HepG2 (cell line): Measurements from ENCODE around the gene ZBTB7A. TPM values are rescaled to one million over a fixed set of nuclear protein-coding genes. Genes with fewer than 3 reads are reported as not detected.
A peak's percentile ranks its signal among the peaks of the same experiment; 100 is the strongest.
"Not testable (repeated sequence)": the region's sequence is repeated elsewhere in the genome, so short reads cannot be mapped to it uniquely, and the experiment has no call there.

Experiments
- ATAC-seq: fragments of 200-7000 bp; cut with Tn5 transposase; 3 replicates; pipeline ENCODE4 v1.9.1; 2020; ENCODE audit warnings: mild to moderate bottlenecking, moderate library complexity
- BruUV-seq: library from RNA; stranded (reverse); fragments of 400-500 nt; replicated peaks from 2 replicates; lab custom pipeline; 2021; lab: Mats Ljungman, UMichigan
- CTCF ChIA-PET: fragments of 300-600 bp; formaldehyde crosslinking; extraction: SDS; loops from one replicate; lab custom pipeline; 2021; ENCODE audit warnings: low total read pairs, inconsistent platforms, low intra/inter-chr PET ratio; lab: Yijun Ruan, JAX
- POLR2A ChIA-PET: fragments of 350-600 bp; sonication (Branson Sonifier 250); formaldehyde crosslinking; loops from one replicate; lab custom pipeline; 2020; ENCODE audit warnings: antibody characterized with exemption, inconsistent platforms; lab: Yijun Ruan, JAX
- DNase-seq: peaks from one replicate; pipeline ENCODE4 v3.0.0-alpha.2; 2015; ENCODE audit warnings: low spot score
- FAIRE-seq: peaks from 3 replicates; lab custom pipeline; 2011; peaks lifted over from hg19 to GRCh38; lab: Jason Lieb, UNC
- H2AFZ ChIP-seq: one replicate; pipeline ENCODE4 v1.6.1; 2011; ENCODE audit warnings: low read length, inconsistent platforms
- H3K27ac ChIP-seq: fragments of 300-600 bp; 3 replicates; pipeline ENCODE4 v1.8.0; 2011; ENCODE audit warnings: mixed run types, mild to moderate bottlenecking, mixed read lengths, low read length, inconsistent platforms; ENCODE audit not compliant: insufficient read depth; ENCODE audit errors: extremely low read length
- H3K27me3 ChIP-seq, 2 experiments: fragments of 200-600 bp in 1 of 2; 2 replicates in 1 of 2; 3 replicates in 1 of 2; pipeline versions ENCODE4 v1.6.0 to v1.8.0; 2011; ENCODE audit warnings: low read length in 2 of 2, mild to moderate bottlenecking in 2 of 2, moderate library complexity in 2 of 2, inconsistent platforms in 1 of 2; ENCODE audit not compliant: insufficient read depth in 2 of 2, control insufficient read depth in 1 of 2
- H3K36me3 ChIP-seq, 2 experiments: fragments of 200-600 bp in 1 of 2; replicated peaks in 1 of 2; 2 replicates in 1 of 2; 3 replicates in 1 of 2; pipeline versions ENCODE4 v1.5.1 to v1.8.0; 2011; ENCODE audit warnings: low read length in 2 of 2, inconsistent platforms in 1 of 2; ENCODE audit not compliant: insufficient read depth in 2 of 2, control insufficient read depth in 1 of 2
- H3K4me1 ChIP-seq: 2 replicates; pipeline ENCODE4 v1.5.1; 2012; ENCODE audit warnings: low read length, inconsistent platforms; ENCODE audit not compliant: insufficient read depth
- H3K4me2 ChIP-seq: 2 replicates; pipeline ENCODE4 v1.6.0; 2011; ENCODE audit warnings: low read depth, low read length, inconsistent platforms
- H3K4me3 ChIP-seq, 3 experiments: fragments of 200-600 bp in 1 of 3; sonication (generic), shearing (Covaris generic) in 1 of 3; replicated peaks in 1 of 3; 2 replicates each; pipeline ENCODE4 v1.5.1; 2011 to 2016; ENCODE audit warnings: low read length in 3 of 3, inconsistent platforms in 2 of 3, low read depth in 2 of 3, mild to moderate bottlenecking in 2 of 3, control low read depth in 1 of 3, mixed read lengths in 1 of 3; ENCODE audit not compliant: insufficient read depth in 1 of 3
- H3K79me2 ChIP-seq: one replicate; pipeline ENCODE4 v1.6.1; 2011; ENCODE audit warnings: low read length, inconsistent platforms; ENCODE audit not compliant: insufficient read depth
- H3K9ac ChIP-seq: 2 replicates; pipeline ENCODE4 v1.6.0; 2011; ENCODE audit warnings: mild to moderate bottlenecking, low read depth, low read length, inconsistent platforms; ENCODE audit not compliant: insufficient read depth
- H3K9me3 ChIP-seq: 2 replicates; pipeline ENCODE4 v1.5.1; 2012; ENCODE audit warnings: mild to moderate bottlenecking, low read length
- H4K20me1 ChIP-seq: 2 replicates; pipeline ENCODE4 v1.6.0; 2011; ENCODE audit warnings: inconsistent platforms, mild to moderate bottlenecking, low read length, moderate library complexity; ENCODE audit not compliant: insufficient read depth
- GPN1 ChIP-seq: sonication (generic); formaldehyde crosslinking; IDR thresholded peaks from 2 replicates; pipeline ENCODE4 v1.5.1; 2020; ENCODE audit warnings: missing genetic modification reagents, borderline replicate concordance
- KDM5A ChIP-seq: fragments of 200-600 bp; sonication (generic); IDR thresholded peaks from 2 replicates; pipeline ENCODE4 v1.7.0; 2018; ENCODE audit warnings: antibody characterized with exemption, mild to moderate bottlenecking, low read length, borderline replicate concordance
- RBM22 ChIP-seq: fragments of 200-400 bp; formaldehyde crosslinking; optimal IDR thresholded peaks from 2 replicates; pipeline ENCODE3; 2017; ENCODE audit warnings: mild to moderate bottlenecking, low read length, moderate library complexity
- ZNF776 ChIP-seq: sonication (generic); formaldehyde crosslinking; IDR thresholded peaks from 2 replicates; pipeline ENCODE4 v1.4.0; 2020; ENCODE audit warnings: mild to moderate bottlenecking, missing genetic modification reagents
- WGBS: methylation state at CpG from one replicate; pipeline ENCODE4 v1.1.6; 2017; ENCODE audit warnings: low lambda C conversion rate; 5-methylcytosine and 5-hydroxymethylcytosine counted together
- in situ Hi-C: cut with HindIII; loops from 2 replicates; pipeline ENCODE4 v1.10.0; 2017; ENCODE audit warnings: low pct_unique_long_range_greater_than_20kb; ENCODE audit not compliant: extremely low pct_ligation_motif_present
- intact Hi-C: fragments of 100-400 bp; cut with micrococcal nuclease; formaldehyde crosslinking; loops from one replicate; pipeline ENCODE4 v1.10.0; 2022; ENCODE audit not compliant: unreplicated experiment
- polyA plus RNA-seq, 8 experiments: library from polyadenylated mRNA; depleted of rRNA in 3 of 8; stranded (reverse) in 7 of 8; unstranded in 1 of 8; fragments of >200 nt; fragmentation: Illumina TruSeq in 4 of 8; extraction: Trizol in 4 of 8; gene quantifications; 2 replicates each; pipeline versions ENCODE4 v1.2.1 to v1.2.3, GENCODE V29; 2011 to 2016; ENCODE audit warnings: low read depth in 4 of 8, missing spikeins in 1 of 8, mixed read lengths in 1 of 8; ENCODE audit not compliant: insufficient read depth in 1 of 8
- total RNA-seq, 5 experiments: library from RNA; depleted of rRNA; stranded (reverse); fragments of >200 nt; fragmentation: Illumina TruSeq; extraction: Trizol; gene quantifications; 2 replicates each; pipeline ENCODE4 v1.2.3, GENCODE V29; 2016; ENCODE audit warnings: low read depth in 1 of 5
- TF ChIP-seq, protein P1 (sequence below): sonication (generic); formaldehyde crosslinking; IDR thresholded peaks from 2 replicates; pipeline ENCODE4 v1.5.1; 2020; ENCODE audit warnings: mild to moderate bottlenecking, moderate library complexity, missing genetic modification reagents

ZBTB7A gene
- total and polyA plus RNA-seq, 2 of the 13 experiments (the other 11 are each of a cell fraction or from before 2014, with no cell fraction given) = 3.6 to 4.0 TPM

DNA sequence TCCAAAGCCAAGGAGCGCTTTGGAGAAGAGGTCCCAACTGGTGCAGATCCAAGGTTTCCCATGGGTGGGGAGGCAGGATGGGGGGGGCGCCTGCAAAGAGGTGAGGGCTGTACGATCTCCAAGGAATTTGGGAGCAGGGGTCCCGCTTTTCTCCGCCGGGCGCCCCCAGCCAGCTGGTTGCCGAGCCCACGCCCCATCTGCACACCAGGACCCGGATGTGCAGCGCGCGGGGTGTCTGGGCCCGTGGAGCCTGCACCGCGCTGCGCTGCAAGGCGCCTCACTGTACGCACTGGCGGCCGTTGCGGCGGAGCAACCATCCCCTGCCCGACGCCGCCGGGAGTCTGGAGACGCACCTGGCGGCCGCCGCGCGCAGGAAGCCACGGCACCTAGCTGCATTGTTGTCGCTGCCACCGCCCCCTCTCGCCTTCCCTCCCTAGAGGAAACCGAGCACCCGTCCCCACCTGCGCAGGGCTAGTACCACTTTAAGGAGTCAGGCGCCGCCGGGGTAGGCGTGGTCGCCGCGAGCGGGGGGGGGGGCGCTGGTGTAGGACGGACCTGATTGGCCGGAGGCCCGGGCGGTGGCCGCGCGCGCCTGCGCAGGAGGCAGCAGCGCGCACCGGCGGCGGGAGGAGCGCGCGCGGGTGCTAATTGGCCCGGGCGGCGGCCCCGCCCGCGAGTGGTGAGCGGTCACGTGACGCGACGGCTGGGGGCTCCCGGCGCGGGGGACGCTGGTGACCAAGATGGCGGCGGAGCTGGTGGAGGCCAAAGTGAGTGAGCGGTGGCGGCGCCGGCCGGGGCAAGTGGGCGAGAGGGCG, 59.5 kb downstream of the ZBTB7A start, which contains the start of gene PIAS4 (continued):
- TF ChIP-seq KDM5A (peak; percentile 24; the same call in 1 of the 2 replicates), ZNF776 (CRISPR knock-in tag) (peak; percentile 54; the same call in 1 of the 2 replicates), RBM22 (no peak), GPN1 (CRISPR knock-in tag) (no peak; the same call in 1 of the 2 replicates)
- TF ChIP-seq, protein P1, sequence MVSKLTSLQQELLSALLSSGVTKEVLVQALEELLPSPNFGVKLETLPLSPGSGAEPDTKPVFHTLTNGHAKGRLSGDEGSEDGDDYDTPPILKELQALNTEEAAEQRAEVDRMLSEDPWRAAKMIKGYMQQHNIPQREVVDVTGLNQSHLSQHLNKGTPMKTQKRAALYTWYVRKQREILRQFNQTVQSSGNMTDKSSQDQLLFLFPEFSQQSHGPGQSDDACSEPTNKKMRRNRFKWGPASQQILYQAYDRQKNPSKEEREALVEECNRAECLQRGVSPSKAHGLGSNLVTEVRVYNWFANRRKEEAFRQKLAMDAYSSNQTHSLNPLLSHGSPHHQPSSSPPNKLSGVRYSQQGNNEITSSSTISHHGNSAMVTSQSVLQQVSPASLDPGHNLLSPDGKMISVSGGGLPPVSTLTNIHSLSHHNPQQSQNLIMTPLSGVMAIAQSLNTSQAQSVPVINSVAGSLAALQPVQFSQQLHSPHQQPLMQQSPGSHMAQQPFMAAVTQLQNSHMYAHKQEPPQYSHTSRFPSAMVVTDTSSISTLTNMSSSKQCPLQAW = no peak
- TF ChIP-seq, all 625 proteins: peak for 229

DNA sequence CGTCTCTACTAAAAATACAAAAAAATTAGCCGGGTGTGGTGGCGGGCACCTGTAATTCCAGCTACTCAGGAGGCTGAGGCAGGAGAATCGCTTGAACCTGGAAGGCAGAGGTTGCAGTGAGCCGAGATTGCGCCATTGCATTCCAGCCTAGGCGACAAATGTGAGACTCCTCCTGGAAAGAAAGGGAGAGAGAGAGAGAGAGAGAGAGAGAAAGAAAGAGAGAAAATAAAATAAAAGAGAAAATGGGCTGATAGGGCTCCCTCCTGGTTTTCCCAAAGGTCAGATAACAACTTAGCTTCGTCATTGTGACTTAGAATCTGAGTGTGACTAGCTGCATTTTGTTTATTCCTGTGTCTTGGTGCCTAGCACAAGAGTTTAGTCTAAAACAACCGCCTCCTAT, 61.3 kb downstream of the ZBTB7A start:
- ATAC-seq, H3K27me3 ChIP-seq, H3K9ac ChIP-seq, H3K36me3 ChIP-seq, BruUV-seq, FAIRE-seq, H2AFZ ChIP-seq, H4K20me1 ChIP-seq, DNase-seq, H3K9me3 ChIP-seq, H3K27ac ChIP-seq, in situ Hi-C loops, H3K4me2 ChIP-seq, CTCF ChIA-PET, H3K4me3 ChIP-seq: not testable (repeated sequence)
- Histone ChIP-seq H3K4me1 (peaks cover 31% of the 10 kb centered on the region), H3K79me2 (peaks cover 30% of the 10 kb centered on the region)
- 90% methylated on average over 9 of the region's 9 CpGs for WGBS
- intact Hi-C loops = loop anchor here (10.0 kb wide), 1 partner anchor 129 kb away; no protein-coding TSS in a partner anchor
- POLR2A ChIA-PET = interaction anchor here (1.5 to 2.3 kb wide), 2 partner anchors 20 to 53 kb away, joined by 6 to 8 read pairs; partner anchors contain the start of gene EEF2
